HG03442 (cell line): ENCODE data around the gene PDXDC1.
"Not testable (repeated sequence)": the region's sequence is repeated elsewhere in the genome, so short reads cannot be mapped to it uniquely, and the experiment has no call there.

Source experiments
- ATAC-seq: cut with Tn5 transposase; IDR thresholded peaks from one replicate; pipeline ENCODE4 v1.9.1; 2021; ENCODE audit warnings: mild to moderate bottlenecking, moderate library complexity; ENCODE audit not compliant: unreplicated experiment

Gene PDXDC1

DNA sequence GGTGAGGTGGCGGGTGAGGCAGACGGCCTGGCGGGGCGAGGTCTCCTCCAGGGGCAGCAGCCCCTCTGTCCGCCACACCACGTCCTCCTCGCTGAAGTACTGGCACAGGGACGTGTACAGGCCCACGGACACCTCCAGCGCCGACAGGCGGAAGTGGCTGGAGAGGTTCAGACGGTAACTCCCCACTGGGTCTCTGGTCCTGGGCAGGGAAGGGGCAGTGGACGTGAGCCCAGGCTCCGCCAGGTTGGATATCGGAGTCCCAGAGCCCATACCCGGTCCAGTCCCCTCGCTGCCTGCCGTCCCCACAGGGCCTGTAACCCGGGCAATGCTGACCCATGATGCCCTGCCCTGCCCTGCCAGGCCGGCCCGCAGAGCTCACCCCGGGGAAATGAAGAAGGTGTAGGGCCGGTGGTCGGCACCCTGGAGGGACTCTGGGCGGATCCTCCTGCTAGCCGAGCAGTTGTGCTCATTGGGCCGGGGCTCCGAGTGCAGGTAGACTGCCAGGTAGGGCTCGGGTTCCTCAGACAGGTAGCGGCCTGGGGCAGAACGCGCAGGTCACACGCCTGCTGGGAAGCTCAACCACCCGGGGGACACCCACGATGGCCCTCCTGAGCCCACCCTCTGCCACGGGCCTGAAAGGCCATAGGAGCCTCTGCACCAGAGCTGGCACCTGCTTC lies 155.6 kb downstream of the PDXDC1 start:
- not testable (repeated sequence) for ATAC-seq

DNA sequence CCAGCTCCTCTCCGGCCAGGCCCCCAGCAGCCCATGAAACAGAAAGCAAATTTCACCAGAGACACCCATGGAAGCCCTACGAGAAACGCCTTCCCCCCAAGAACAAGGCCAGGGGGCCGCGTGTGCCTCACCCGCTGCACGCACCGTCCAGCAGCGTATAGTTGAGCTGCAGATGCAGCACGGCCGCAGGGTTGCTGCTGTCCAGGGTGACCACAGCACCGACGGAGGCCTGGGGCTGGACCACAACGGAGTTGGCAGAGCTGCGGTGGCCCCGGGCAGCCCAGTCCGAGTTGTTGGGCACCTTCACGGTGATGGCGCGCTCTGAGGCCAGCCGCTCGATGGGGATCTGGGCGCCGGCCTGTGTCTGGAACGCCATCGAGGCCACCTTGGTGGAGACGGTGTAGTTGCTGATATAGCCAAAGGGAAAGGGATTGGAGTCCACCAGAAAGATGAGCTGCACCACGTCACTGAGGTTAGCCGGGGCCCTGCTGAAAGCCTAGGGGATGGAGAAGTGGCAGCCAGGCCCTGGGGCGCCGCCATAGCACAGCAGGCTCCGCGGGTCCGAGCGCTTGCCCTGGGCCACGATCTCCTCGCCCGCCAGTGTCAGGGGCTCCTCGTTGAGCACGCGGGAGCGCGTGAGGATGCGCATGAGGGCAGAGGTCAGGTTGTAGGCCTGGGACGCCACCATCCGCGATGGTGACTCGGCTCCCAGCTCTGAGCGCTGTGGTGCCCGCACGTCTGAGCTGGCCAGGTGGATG lies 156.3 kb downstream of the PDXDC1 start:
- not testable (repeated sequence) for ATAC-seq

DNA sequence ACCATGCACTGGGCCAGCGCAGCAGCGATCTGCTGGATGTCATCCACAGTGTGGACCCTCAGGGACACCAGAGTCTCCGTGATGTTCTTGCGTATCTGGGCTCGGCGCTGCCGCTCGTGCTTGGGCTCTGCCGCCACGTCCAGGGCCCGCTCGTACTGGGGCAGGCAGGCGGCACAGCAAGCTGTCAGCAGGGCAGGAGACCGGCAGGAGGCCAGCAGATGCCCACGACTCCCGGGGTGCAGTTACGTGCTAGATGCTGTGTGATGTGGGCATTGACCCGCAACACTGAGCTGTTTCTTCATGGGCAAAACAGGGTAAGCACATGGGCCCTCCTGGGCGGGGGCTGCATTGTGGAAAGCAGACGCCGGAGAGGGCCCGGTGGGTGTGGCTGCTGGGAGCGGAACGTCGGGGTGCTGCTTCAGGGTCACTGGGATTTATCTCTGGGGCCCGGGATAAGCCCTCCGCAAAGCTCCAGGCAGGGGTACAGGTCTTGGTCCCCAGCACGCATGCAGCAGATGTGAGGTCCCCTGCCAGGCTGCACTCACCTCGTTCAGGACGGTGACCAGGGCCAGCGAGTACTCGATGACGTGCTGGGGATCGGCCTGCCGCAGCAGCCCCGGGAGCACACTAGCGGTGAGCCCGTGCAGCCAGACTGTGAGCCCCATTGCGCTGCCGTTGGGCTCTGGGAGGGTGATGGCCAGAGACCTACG lies 158.0 kb downstream of the PDXDC1 start:
- not testable (repeated sequence) for ATAC-seq

DNA sequence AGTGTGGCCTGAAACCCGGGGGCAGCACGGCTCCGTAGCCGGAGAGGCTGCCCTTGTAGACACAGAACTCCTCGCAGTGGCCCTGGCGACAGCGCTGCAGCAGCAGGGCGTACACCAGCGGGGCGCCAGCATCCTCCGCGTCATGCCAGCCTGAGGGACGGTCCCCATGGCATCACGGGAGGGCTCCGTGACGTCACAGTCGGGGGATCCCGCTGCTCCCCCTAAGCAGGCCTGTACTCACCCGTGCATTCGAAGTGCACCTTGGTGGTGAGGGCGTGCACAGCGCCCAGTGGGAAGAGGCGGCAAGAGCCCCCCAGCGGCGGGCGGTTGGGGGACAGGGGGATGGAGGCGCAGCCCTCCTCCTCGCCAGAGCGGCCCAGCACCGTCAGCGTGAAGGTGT lies 158.7 kb downstream of the PDXDC1 start:
- not testable (repeated sequence) for ATAC-seq

DNA sequence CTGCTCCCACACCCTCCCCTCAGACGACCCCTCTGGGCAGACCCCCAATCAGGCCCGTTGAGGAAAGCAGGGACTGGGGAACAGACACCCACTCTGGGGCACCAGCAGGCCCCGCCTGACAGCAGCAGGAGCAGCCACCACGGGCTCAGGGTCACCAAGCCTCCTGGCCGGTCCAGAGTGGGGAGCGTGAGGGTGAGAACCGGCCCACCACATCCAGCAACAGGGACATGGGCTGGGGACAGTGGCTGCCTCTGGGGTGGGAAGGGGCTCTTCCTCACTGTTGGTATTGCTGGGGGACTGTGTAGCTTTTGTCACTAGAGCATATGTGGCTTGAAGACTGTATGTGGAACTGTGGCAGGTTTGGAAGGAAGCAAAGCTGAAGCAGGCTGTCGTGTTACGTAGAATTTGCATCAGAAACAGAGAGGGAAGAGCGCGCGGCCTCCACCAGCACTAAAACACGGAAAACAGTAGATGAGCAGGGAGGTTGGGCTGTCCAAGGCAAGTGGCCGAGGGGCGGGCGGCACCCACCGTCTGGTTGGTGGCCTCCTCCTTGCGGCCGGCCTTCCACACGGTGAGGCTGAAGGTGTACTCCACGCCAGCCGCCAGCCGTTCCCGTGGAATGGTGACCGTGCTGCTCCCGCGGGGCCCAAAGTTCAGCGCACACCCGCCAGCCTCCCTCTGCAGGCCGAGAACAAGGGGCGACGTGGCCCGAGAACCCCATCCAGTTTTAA lies 160.1 kb downstream of the PDXDC1 start:
- not testable (repeated sequence) for ATAC-seq

DNA sequence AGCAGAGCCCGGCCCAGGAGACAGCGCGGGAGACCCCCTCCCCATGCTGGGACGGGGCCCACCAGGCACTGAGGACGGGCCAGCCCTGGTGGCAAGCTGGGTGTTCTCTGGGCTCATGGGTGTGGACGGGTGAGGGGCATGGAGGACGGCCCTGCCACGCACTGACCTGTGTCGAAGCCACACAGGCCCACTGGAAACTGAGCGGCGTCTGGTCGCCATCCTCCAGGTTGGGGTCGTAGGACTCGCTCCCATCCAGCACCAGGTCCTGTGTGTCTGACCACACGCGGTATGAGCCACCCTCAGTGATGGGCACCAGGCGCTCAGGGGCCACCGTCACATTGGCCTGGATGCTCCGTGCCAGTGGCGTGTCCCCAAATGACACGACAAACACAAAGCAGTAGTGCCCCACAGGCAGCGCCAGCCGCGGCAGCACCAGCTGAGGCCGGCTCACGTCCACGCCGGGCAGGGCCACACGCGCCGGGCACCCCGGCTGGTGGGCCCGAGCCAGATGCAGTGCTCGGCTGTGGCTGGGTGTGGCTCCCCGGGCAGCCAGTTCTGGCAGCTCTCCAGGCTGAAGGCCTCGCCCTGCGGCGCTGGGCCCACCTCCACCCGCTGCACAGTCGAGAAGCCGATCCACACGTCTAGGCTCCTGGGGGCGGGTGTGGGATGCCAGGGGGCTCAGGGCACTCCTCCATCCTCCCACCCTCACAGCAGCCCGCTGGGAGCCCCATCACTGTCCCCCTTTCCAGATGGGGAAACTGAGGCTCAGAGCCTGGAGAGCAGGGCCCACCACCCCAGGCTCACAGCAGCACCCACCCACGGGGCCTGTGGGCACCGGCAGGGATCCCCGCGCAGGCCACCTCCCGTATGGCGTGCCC lies 160.9 kb downstream of the PDXDC1 start:
- ATAC-seq = not testable (repeated sequence)

DNA sequence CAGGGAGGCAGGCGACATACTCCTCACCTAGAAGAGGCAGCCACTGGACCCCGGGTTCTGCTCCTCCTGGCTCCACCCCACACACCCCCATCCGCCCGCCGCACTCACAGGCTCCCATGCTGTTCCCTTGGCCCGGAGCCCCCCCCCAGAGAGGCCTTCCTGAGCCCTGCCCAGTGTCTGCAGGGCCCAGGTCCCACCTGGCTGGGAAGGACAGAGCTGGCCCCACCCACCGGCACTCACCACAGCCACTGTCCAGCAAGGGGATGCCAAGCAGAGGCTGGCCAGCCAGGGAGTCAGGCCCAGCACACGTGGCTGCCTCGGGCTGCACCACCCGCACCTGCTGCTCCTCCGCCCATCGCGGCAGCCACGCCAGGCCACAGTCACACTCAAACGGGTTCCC lies 162.7 kb downstream of the PDXDC1 start:
- not testable (repeated sequence) for ATAC-seq

DNA sequence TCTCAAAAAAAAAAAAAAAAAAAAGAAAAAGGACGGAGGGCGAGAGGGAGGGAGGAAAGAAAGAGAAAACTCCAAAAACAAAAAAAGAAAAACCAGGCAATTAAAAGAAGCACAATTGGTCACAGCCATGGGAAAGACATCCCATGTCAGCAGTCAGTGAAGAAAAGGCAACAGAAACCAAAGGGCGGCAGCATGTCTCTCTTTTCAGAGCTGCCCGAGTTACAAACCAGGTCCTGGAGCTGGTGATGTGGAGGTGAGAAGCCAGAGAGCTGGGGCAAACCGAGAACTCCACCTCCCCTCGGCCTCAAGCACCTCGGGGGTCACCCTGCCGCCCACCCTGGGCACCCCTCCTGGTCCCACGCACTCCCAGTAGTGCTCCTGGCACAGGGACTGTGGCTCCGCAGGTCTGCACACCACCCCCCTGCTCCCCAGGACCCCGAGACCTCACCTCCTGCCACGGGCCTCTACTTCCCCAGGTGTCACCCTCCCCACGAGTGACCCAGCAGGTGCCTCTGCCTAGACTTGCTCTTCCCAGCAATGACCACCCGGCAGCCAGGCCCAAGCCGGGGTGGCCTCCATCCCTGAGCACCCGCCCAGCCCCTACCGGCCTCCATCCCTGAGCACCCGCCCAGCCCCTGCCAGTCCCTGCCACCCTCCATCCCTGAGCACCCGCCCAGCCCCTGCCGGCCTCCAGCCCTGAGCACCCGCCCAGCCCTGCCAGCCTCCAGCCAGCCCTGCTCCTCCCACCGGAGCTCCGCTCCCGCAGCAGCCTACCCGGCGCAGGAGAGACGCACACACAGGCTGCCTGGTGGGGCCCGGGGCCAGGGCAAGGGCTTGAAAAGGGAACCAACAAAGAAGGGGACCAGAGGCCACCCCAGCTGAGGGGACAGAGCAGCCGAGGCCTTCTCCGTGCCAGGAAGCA lies 165.9 kb downstream of the PDXDC1 start:
- ATAC-seq = not testable (repeated sequence)

DNA sequence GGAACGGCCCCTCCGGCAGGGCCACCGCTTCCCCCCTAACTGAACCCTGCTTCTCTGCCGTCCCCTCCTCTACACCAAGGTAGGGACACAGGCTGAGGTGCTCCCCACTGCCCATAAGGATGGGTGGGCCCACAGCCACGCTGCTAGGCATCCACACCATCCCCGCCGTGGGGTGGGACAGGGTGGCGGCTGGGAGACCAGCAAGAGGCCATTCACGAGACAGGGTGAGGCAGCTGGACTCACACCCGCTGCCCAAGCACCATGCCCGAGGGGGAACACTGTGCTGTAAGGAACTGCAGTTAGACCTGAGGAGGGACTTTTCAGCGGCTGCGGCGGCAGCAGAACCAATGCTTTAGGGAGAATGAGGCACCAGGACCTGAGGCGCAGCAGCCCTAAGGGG lies 166.8 kb downstream of the PDXDC1 start:
- ATAC-seq = no peak

DNA sequence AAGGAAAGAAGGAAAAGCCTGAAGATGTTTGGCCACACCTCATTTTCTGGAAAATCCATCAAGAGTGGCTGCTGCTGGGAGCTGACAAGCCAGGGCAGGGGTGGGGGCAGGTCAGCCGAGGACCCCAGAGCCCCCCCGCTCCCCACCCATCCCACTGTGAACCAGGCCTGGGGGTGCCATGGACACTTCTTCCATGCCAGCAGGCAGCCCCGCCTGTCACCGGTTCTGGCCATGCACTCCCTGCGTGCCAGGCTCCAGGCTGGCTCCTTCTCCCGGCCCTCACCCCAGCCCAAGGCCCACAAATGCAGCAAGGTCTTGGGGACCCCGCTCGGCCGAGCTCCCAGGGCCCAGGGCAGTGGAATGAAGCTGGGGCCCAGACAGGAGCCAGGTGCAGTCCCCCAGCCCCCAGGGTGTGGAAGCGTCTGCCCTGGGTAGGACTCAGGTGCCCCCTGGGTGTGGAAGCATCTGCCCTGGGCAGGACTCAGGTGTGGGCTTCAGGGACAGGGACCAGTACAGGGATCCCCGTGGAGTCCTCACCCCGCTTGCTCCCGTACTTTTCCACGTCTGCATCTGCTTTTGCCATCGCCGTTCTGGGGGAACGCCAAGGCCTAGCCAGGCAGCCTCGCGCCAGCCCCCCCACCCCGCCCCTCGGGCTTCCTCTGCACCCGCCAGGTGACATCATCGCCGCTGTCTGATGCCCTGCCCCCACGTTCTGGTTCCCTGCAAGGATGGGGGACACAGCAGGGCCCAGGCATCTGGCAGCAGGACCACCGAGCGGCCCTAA lies 167.5 kb downstream of the PDXDC1 start:
- not testable (repeated sequence) for ATAC-seq

DNA sequence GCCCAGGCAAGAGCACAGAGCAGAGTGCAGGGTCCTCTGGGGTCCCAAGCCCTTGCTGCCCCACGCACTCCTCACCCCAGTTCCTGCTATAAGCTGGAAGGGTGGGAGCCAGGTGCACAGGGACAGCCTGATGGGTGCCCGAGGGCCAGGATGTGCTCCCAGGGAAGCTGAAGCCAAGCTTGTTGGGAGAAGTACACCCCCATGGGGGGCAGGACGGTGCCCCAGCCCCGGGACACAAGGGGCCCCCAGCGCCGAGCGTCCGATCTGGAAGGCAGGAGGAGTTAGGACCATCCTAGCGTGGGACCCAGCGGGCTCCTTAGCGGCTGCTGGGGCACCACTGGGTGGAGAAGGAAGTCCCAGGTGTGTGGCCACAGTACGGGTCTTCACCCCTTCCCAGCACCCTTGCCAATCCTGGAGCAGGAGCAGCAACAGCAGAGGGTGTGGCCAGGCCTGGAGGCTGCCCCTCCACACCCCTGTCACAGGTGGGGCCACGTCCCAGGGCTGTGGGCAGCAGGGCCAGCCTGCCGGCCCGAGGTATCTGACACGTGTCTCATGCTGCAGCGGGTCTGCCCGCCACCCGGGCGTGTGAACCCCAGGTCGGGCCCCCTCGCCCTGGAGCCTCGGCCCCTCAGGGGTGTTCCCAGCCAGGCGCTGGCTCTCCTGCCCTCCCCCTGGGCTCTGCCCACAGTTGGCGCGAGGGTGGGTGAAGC lies 168.2 kb downstream of the PDXDC1 start:
- not testable (repeated sequence) for ATAC-seq

DNA sequence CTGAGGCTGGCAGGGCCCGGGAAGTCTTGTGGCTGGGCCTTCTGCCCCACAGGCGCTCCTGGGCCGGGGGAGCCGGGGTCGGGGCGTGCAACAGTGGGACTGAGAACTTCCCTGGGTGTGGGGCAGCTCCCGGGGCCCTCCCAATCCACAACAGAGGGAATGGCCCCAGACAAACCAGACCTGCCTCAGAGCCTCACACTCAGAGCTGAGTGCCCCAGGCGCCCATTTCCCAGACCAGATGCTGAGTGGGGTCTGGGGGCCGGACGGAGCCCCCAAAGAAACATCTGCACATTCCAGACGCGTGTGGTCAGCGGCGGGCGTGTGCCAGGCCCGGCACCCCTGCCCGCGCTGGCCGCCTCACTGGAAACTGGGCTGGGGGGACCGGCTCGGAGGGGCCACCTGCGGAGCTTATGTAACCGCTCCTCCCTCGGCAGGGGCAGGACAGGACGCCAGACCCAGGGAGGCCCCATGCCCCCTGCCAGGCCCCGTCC lies 168.8 kb downstream of the PDXDC1 start:
- ATAC-seq = not testable (repeated sequence)

DNA sequence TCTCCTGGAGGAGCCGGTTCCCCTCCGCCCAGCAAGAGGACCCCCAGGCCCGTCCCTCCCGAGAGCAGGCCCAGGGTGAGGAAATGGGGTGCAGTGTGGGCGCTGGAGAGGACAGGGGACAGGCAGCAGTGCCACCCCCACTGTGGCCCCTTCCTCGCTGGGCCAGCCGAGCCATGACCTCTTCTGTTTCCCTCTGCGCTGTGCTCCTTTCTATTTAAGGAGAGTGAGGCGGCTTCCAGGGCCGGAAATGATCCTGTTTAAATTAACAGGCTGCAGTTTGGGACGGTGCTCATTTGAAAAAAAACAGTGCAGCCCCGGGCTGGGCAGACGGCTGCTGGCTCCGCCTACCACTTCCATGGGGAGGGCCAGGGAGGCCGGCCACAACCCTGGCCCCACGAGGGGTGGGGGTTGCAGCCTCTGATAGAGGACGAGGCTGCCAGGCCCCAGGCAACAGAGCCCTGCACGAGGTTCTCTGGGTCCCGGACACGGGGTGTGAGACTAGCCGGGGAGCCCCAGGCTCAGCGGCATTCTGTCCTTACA lies 169.3 kb downstream of the PDXDC1 start:
- ATAC-seq = not testable (repeated sequence)

DNA sequence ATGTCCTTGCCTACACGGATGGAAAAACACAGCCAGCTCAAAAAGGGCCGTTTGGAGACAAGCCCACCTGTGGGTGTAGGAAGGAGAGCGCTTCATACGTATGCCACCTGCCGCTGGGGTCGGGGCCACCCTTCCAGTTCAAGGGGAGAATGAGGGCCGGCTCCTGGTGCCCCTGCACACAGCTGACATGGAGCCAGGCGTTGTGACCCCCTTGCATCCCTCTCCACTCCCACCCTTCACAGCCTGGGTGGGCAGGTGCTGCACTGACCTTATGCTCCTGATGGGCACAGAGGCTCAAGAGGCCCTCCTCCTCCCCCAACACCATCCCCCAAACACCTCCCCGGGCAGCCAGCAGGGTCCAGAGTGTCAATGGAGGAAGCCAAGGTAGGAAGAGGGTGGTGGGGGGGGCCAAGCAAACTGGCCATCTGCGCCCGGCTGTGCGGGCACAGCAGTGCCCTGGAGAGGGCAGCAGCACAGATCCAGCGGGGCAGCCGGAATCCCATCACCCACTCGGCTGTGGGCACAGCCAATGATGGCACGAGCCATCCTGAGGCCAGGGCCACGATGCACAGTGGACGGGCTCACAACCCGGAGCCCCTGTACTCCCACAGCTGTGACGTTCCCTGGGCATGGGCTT lies 170.1 kb downstream of the PDXDC1 start:
- ATAC-seq = not testable (repeated sequence)

DNA sequence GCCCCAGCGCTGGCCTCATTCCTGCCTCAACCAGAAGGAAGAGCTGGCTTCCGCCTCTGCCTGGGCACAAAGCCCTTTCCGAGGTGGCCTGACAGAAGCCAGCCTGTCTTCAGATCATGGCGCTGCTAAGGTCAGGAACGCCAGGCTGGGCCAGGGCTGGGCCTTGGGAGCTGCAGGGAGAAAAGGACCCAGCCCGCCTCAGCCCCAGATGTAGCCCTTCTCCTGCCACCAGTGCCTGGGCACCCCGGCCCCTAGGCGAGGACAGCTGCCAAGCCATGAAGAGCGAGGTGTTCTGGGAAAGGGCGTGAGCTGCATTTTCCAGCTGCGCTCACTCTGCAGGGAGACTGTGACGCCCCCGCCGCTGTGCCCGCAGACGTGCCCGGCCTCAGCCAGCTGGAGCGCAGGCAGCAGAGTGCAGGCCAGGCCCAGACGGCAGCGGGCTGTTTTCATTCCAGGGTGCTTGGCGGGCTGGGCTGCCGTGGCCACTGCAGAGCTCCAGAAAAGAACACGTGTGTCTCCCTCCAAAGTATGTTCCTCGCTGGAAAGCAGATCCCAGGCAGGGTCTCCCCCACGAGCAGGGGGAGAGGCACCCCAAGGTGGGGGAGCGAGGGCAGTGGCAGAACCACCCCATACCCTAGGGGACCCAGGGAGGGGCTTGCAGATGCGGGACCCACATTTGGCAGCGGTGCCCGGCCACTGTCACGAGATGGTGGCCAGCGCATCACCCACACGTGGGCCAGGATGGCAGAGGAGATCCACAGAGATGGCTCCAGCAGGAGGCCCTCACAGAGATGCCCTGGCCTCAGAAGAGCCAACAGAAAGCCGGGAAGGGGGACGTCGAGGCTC lies 170.8 kb downstream of the PDXDC1 start:
- not testable (repeated sequence) for ATAC-seq

DNA sequence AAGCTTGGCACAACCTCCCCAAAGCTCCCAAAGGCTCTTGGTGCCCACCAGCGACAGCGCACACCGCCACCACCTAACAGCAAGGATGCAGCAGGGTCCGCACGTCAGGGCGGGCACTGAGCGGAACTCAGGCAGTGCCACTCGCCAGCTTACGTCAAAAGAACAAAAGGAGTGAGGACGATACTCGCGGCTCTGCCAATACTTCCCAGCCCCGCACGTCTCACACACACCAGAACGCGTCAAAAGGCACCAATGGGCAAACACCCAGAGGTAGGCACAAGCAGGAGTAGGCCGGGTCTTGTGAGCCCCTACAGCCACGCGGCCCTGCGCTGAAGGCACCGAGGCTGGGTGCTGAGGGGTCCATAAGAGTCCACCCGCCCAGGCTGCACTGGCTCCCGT lies 171.4 kb downstream of the PDXDC1 start:
- not testable (repeated sequence) for ATAC-seq
